ENCODE measurements around the gene CHST15.

GRCh38 chr10:124047427-124048152 lies 45.8 kb downstream of the CHST15 start:
- TF ChIP-seq POLR2A (IDR thresholded peaks at IDR 0.05), result no peak
- TF ChIP-seq CTCF (IDR thresholded peaks at IDR 0.05), result no peak
